Trophoblast cell (in vitro differentiated cells and primary cell): ENCODE results near the gene NHLRC4.

Experiments used
- DNase-seq, 2 donors: peaks; one replicate each; pipeline ENCODE4 v3.0.0-alpha.2; 2016
- H2AFZ ChIP-seq: 2 replicates; pipeline ENCODE4 v1.6.1; 2013; ENCODE audit warnings: low read length, moderate library complexity, mild to moderate bottlenecking; ENCODE audit not compliant: insufficient read depth, poor library complexity
- H2AK5ac ChIP-seq: 2 replicates; pipeline ENCODE4 v1.6.1; 2013; ENCODE audit warnings: mild to moderate bottlenecking, low read length
- H2BK120ac ChIP-seq: 2 replicates; pipeline ENCODE4 v1.6.1; 2013; ENCODE audit warnings: low read length, mild to moderate bottlenecking, moderate library complexity; ENCODE audit not compliant: insufficient read depth, poor library complexity
- H2BK12ac ChIP-seq: 2 replicates; pipeline ENCODE4 v1.6.1; 2013; ENCODE audit warnings: mild to moderate bottlenecking, low read length, moderate library complexity
- H2BK5ac ChIP-seq: 2 replicates; pipeline ENCODE4 v1.6.1; 2013; ENCODE audit warnings: low read length, low read depth, moderate library complexity, mild to moderate bottlenecking; ENCODE audit not compliant: poor library complexity
- H3K14ac ChIP-seq: 2 replicates; pipeline ENCODE4 v1.6.1; 2013; ENCODE audit warnings: mild to moderate bottlenecking, low read length
- H3K18ac ChIP-seq: 2 replicates; pipeline ENCODE4 v1.6.1; 2013; ENCODE audit warnings: mild to moderate bottlenecking, low read length
- H3K23ac ChIP-seq: 2 replicates; pipeline ENCODE4 v1.6.1; 2013; ENCODE audit warnings: low read length
- H3K27ac ChIP-seq: 2 replicates; pipeline ENCODE4 v1.5.1; 2013; ENCODE audit warnings: low read depth, mild to moderate bottlenecking, inconsistent platforms, low read length, moderate library complexity
- H3K27me3 ChIP-seq: 2 replicates; pipeline ENCODE4 v1.6.1; 2013; ENCODE audit warnings: inconsistent platforms, mild to moderate bottlenecking, low read length, moderate library complexity; ENCODE audit not compliant: insufficient read depth
- H3K36me3 ChIP-seq, 2 experiments: 1 replicate in 1 of 2; 2 replicates in 1 of 2; pipeline ENCODE4 v1.6.1; 2013; ENCODE audit warnings: low read length in 2 of 2, mild to moderate bottlenecking in 2 of 2, moderate library complexity in 1 of 2; ENCODE audit not compliant: insufficient read depth in 2 of 2, control insufficient read depth in 1 of 2
- H3K4ac ChIP-seq: 2 replicates; pipeline ENCODE4 v1.6.1; 2013; ENCODE audit warnings: low read depth, mild to moderate bottlenecking, low read length, moderate library complexity
- H3K4me1 ChIP-seq, 2 experiments: 1 replicate in 1 of 2; 2 replicates in 1 of 2; pipeline ENCODE4 v1.6.1; 2013; ENCODE audit warnings: low read length in 2 of 2, mild to moderate bottlenecking in 2 of 2, moderate library complexity in 1 of 2; ENCODE audit not compliant: insufficient read depth in 2 of 2, control insufficient read depth in 1 of 2
- H3K4me2 ChIP-seq: 2 replicates; pipeline ENCODE4 v1.6.1; 2013; ENCODE audit warnings: inconsistent platforms, mild to moderate bottlenecking, low read length, moderate library complexity
- H3K4me3 ChIP-seq: 2 replicates; pipeline ENCODE4 v1.5.1; 2013; ENCODE audit warnings: mild to moderate bottlenecking, low read depth, low read length, inconsistent platforms
- H3K79me1 ChIP-seq: one replicate; pipeline ENCODE4 v1.6.1; 2013; ENCODE audit warnings: low read length
- H3K79me2 ChIP-seq: 2 replicates; pipeline ENCODE4 v1.6.1; 2013; ENCODE audit warnings: low read length, mild to moderate bottlenecking; ENCODE audit not compliant: control insufficient read depth, insufficient read depth, poor library complexity
- H3K9ac ChIP-seq: 2 replicates; pipeline ENCODE4 v1.6.1; 2013; ENCODE audit warnings: mild to moderate bottlenecking, low read length
- H3K9me3 ChIP-seq: 2 replicates; pipeline ENCODE4 v1.6.1; 2013; ENCODE audit warnings: low read depth, mild to moderate bottlenecking, control low read depth, inconsistent platforms, low read length; ENCODE audit not compliant: insufficient read depth
- H4K12ac ChIP-seq: 2 replicates; pipeline ENCODE4 v1.6.1; 2013; ENCODE audit warnings: low read depth, mild to moderate bottlenecking, low read length, moderate library complexity
- H4K8ac ChIP-seq: 2 replicates; pipeline ENCODE4 v1.6.1; 2013; ENCODE audit warnings: low read depth, mild to moderate bottlenecking, low read length, moderate library complexity
- H4K91ac ChIP-seq: one replicate; pipeline ENCODE4 v1.6.1; 2013; ENCODE audit warnings: low read depth, mild to moderate bottlenecking, low read length, moderate library complexity
- WGBS: extraction: QIAGEN DNeasy Blood & Tissue Kit; methylation state at CpG from one replicate; pipeline ENCODE4 v1.1.7; 2013; ENCODE audit warnings: missing lambda C conversion rate; ENCODE audit not compliant: insufficient read length, insufficient coverage; ENCODE audit errors: extremely low coverage; 5-methylcytosine and 5-hydroxymethylcytosine counted together

NHLRC4 gene

DNA sequence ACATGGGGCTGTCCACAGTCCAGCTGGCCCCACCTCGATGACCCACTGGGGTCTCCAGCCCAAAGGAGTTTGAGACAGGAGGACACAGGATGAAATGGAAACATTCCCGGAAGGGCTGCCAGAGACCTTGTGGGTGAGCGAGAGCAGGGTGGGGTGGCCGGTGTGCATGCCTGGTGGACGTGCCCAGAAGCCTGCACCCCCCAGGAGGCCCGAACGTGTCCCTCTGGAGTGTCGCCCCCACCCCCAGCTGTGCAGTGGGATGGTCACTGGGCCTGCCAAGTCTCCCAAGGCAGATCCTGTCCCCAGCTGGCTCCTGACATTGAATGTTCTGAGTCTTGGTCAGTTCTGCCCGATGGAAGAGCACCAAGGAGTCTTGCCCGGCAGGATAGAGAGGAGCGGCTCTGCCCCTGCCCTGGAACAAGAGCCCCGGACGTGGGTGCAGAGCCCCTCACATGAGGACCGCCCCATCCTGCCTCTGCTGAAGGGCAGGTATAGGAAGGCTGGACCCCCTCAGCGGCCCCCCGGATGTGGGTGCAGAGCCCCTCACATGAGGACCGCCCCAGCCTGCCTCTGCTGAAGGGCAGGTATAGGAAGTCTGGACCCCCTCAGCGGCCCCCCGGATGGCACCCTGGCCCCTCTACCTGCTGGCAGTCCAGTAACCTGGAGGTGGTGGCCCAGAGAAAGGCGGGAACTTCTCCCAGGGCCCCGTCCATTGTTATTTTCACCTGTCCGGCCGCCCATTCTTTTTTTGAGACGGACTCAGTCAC, 42.3 kb upstream of the NHLRC4 start:
- DNase-seq = no peak
- Histone ChIP-seq H3K36me3 (peaks cover 17 to 19% of the 10 kb centered on the region in 2 experiments), H4K8ac (no peak overlapping the region), H3K23ac (no peak overlapping the region), H3K27me3 (no peaks in the 10 kb centered on the region), H4K91ac (no peak overlapping the region), H3K4me2 (no peak overlapping the region), H2AFZ (no peak overlapping the region), H3K9ac (no peak overlapping the region), H2BK120ac (no peak overlapping the region), H2BK5ac (no peak overlapping the region), H3K9me3 (no peaks in the 10 kb centered on the region), H4K12ac (no peak overlapping the region), H3K4me3 (no peak overlapping the region), H2BK12ac (no peak overlapping the region), H3K4ac (no peak overlapping the region), H2AK5ac (no peak overlapping the region), H3K18ac (no peak overlapping the region), H3K27ac (no peak overlapping the region), H3K79me1 (peaks cover 10% of the 10 kb centered on the region), H3K14ac (no peak overlapping the region), H3K4me1 (peaks cover 25 to 28% of the 10 kb centered on the region in 2 experiments), H3K79me2 (peaks cover 17% of the 10 kb centered on the region)
- no CpG with 5 or more reads among the region's 24 CpGs for WGBS

DNA sequence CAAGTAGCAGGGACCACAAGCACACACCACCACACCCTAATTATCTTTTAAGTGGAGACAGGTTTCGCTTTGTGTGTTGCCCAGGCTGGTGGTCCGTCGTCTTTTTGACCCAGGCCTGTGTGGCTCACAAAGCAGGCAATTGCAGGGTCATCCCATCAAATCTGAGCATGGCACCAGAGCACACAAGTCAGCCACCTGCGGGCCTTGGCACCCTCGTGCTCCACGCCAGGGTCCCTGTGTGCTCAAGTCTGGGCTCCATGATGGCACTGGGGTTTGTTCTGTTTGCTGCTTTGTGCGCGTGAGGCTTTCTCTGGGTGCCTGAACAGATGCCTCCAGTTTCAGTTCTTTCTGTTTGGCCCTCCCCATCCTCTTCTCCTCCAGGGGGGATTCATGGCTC, 41.7 kb upstream of the NHLRC4 start:
- H3K4me2 ChIP-seq = no peak overlapping the region
- H2BK5ac ChIP-seq = no peak overlapping the region
- no peak overlapping the region for H2AK5ac ChIP-seq
- no peaks in the 10 kb centered on the region for H3K9me3 ChIP-seq
- H2BK120ac ChIP-seq = no peak overlapping the region
- peaks cover 19% of the 10 kb centered on the region for H3K79me2 ChIP-seq
- H3K79me1 ChIP-seq = peaks cover 10% of the 10 kb centered on the region
- no peak overlapping the region for H3K18ac ChIP-seq
- no peak for DNase-seq
- H3K23ac ChIP-seq = no peak overlapping the region
- H3K14ac ChIP-seq = no peak overlapping the region
- H3K4me1 ChIP-seq = peaks cover 25 to 28% of the 10 kb centered on the region in 2 experiments
- no peak overlapping the region for H3K4ac ChIP-seq
- H3K4me3 ChIP-seq = no peak overlapping the region
- peaks cover 17% of the 10 kb centered on the region in 2 experiments for H3K36me3 ChIP-seq
- no CpG with 5 or more reads among the region's 8 CpGs for WGBS
- no peak overlapping the region for H4K91ac ChIP-seq
- H3K27ac ChIP-seq = no peak overlapping the region
- no peak overlapping the region for H4K12ac ChIP-seq
- H2BK12ac ChIP-seq = no peak overlapping the region
- H3K27me3 ChIP-seq = no peaks in the 10 kb centered on the region
- H2AFZ ChIP-seq = no peak overlapping the region
- H3K9ac ChIP-seq = no peak overlapping the region
- no peak overlapping the region for H4K8ac ChIP-seq

DNA sequence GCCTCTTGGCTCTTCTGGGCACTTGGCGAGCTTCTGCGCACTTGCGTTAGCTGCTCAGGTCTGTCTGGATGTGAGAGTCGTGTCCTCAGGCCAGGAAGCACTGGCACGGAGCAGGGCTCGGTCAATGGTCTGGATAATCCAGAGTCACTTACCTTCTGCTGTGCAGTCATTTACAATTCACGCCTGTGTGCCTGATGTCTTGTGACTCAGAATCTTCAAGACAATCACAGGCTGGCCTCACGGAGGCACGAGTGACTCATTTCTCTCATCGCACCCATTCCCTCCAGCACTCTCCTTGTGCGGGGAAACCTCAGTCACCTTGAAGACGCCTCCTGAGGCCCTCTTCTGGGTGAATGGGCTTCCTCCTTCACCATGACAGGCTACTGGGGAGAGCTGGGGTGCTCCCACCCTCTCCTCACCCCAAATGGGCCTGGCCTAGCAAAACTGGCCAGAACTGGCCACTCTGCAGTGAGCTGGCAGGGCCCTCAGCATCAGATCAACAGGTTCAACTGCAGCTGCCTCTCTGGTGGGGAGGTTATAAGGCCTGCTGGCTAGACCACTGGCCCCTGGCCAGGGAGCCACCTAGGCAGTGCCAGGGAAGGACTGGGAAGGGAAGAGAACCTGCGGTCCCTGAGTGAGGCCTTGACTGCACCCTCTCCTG, 41.2 kb upstream of the NHLRC4 start:
- H4K91ac ChIP-seq = no peak overlapping the region
- H2AFZ ChIP-seq = no peak overlapping the region
- H3K27ac ChIP-seq = peak overlapping the region; percentile 47
- H2BK120ac ChIP-seq = no peak overlapping the region
- H2BK5ac ChIP-seq = no peak overlapping the region
- no peak overlapping the region for H2BK12ac ChIP-seq
- H3K79me2 ChIP-seq = peaks cover 19% of the 10 kb centered on the region
- peaks cover 10% of the 10 kb centered on the region for H3K79me1 ChIP-seq
- H3K4me3 ChIP-seq = no peak overlapping the region
- no peak overlapping the region for H4K8ac ChIP-seq
- DNase-seq = peak; percentile 68 to 79
- H3K4me1 ChIP-seq = peaks cover 25 to 28% of the 10 kb centered on the region in 2 experiments
- no peak overlapping the region for H3K4ac ChIP-seq
- no peak overlapping the region for H4K12ac ChIP-seq
- H3K23ac ChIP-seq = no peak overlapping the region
- H3K9me3 ChIP-seq = no peaks in the 10 kb centered on the region
- no peak overlapping the region for H3K18ac ChIP-seq
- WGBS = no CpG with 5 or more reads among the region's 13 CpGs
- H3K36me3 ChIP-seq = peaks cover 11 to 14% of the 10 kb centered on the region in 2 experiments
- H3K27me3 ChIP-seq = no peaks in the 10 kb centered on the region
- H3K9ac ChIP-seq = no peak overlapping the region
- no peak overlapping the region for H3K14ac ChIP-seq
- H2AK5ac ChIP-seq = no peak overlapping the region
- peak overlapping the region; percentile 72 for H3K4me2 ChIP-seq

DNA sequence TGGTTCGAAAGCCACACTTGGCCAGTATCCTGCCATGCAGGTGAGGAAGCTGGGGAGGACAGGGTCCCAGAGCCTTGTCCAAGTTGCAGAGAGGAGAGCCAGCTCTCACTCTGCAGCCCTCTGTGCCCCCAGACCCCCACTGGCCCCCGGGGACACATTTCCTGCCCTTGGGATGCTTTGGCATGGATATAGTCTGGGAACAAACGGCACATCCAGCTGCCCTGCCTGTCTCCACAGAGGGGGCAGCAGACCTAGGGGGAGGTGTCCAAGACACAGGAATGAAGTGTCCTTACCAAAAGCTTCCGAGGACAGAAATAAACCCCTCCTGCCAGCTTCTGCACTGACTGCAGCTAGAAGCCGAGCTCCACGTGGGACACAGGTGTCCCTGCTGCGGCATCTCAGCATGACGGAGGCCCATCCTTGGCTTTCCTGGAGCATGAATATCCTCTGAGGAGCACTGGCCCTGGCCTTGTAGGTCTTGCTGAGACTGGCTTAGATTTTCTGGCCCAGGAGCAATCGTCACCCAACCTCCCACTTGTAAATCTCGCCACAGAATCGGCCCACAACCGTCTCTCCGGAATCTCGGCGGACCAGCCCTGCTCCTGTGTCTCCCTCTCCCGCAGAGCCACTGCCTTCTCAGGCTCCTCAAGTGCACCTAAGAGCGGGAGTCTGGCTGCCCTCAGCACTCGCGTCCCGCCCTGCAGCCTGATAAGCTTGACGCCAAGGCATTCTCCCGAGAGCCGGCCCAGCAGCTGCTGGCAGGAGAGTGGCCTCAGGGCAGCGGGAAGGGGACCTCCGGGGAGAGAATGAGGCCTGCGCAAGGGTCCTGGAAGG, 40.4 kb upstream of the NHLRC4 start:
- Histone ChIP-seq H3K4me1 (peaks cover 25 to 28% of the 10 kb centered on the region in 2 experiments), H3K79me1 (peaks cover 10% of the 10 kb centered on the region), H3K36me3 (peaks cover 4 to 8% of the 10 kb centered on the region in 2 experiments), H3K27ac (peak overlapping the region; percentile 88), H3K4me2 (peak overlapping the region; percentile 72), H3K18ac (peak overlapping the region; percentile 93), H3K4me3 (peak overlapping the region; percentile 89), H2AFZ (peak overlapping the region; percentile 58), H2BK5ac (peak overlapping the region; percentile 71), H3K23ac (no peak overlapping the region), H3K9ac (peak overlapping the region; percentile 86), H3K79me2 (peaks cover 20% of the 10 kb centered on the region), H3K9me3 (no peaks in the 10 kb centered on the region), H2BK120ac (peak overlapping the region; percentile 93), H2AK5ac (peak overlapping the region; percentile 51), H3K4ac (peak overlapping the region; percentile 59), H4K91ac (peak overlapping the region; percentile 91), H2BK12ac (no peak overlapping the region), H3K14ac (peak overlapping the region; percentile 90), H4K12ac (peak overlapping the region; percentile 93), H4K8ac (peak overlapping the region; percentile 80), H3K27me3 (no peaks in the 10 kb centered on the region)
- no CpG with 5 or more reads among the region's 26 CpGs for WGBS
- DNase-seq = peak; percentile 83 to 86
